HEK293 (cell line): ENCODE data around the gene OR2T2.
"Not testable (repeated sequence)": the region's sequence is repeated elsewhere in the genome, so short reads cannot be mapped to it uniquely, and the experiment has no call there.

Experiments used
- CTCF ChIA-PET: fragments of 350-600 bp; formaldehyde crosslinking; extraction: SDS; loops from one replicate; lab custom pipeline; 2021; ENCODE audit warnings: antibody characterized with exemption; lab: Yijun Ruan, JAX
- POLR2A ChIA-PET: fragments of 300-600 bp; formaldehyde crosslinking; extraction: SDS; loops from one replicate; lab custom pipeline; 2020; ENCODE audit warnings: antibody characterized with exemption, inconsistent platforms; lab: Yijun Ruan, JAX
- H3K27ac ChIP-seq: fragments of 200-500 bp; sonication (Bioruptor generic); 2 replicates; pipeline ENCODE4 v1.5.1; 2014; ENCODE audit warnings: low read depth, low read length, control low read depth, inconsistent platforms; ENCODE audit errors: extremely low read depth
- H3K36me3 ChIP-seq, 2 experiments: fragments of 200-500 bp in 1 of 2; sonication (Bioruptor generic) in 1 of 2; 1 replicate in 1 of 2; 2 replicates in 1 of 2; pipeline ENCODE4 v1.5.1; 2014 to 2017; ENCODE audit warnings: inconsistent platforms in 2 of 2, low read length in 2 of 2; ENCODE audit not compliant: control insufficient read depth in 2 of 2, insufficient read depth in 1 of 2
- H3K4me1 ChIP-seq: fragments of 200-500 bp; sonication (Bioruptor generic); 2 replicates; pipeline ENCODE4 v1.5.1; 2014; ENCODE audit warnings: mild to moderate bottlenecking, low read length, inconsistent platforms; ENCODE audit not compliant: control insufficient read depth, insufficient read depth
- H3K4me3 ChIP-seq: 2 replicates; pipeline ENCODE4 v1.5.1; 2011; ENCODE audit warnings: low read depth, mild to moderate bottlenecking, control low read depth, low read length, moderate library complexity
- H3K9me3 ChIP-seq: fragments of 200-500 bp; sonication (Bioruptor generic); 2 replicates; pipeline ENCODE4 v1.5.1; 2014; ENCODE audit warnings: low read depth, low read length, inconsistent platforms; ENCODE audit not compliant: control insufficient read depth, insufficient read depth

The OR2T2 gene

DNA sequence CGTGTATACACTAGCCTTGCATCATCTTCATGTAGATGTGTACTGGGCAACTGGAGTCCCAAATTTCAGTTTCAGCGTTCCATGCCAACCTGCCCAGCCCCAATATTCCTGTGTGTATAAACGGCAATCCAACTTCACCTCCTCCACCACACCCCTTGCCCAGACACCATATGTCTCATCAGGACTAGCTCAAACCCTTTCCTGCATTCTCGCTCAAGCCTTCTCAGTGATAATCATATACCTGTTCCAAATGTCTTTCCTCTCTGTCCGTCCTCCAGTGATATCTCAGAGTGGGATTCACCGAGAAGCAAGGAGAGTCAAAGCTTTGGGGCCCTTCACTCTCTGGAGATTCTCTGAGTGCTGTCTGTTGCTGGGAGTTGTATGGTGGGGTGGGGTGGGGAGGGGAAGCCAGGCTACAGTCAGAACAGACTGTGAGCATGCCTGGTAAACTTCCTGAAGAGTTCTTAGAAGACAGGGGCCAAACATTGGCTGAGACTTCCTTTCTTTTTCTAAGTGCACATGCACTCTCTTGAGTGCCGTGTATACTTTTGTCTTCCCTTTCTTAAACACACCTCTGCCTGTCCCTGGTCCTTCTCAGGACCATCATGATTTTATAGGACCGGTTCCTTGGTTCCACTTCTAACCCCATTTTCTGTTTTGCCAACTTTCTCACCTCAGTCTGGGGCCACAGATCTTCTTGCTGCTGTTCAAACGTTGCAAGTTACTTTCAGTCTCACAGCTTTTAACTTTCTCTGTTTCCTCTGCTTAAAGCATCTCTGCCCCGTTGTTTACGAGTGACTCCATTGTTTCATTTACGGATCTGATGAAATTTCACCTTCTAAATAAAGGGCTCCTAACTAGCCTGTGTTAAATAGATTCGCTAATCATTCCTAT, 36.5 kb downstream of the OR2T2 start:
- H3K4me3 ChIP-seq, CTCF ChIA-PET, H3K36me3 ChIP-seq, H3K9me3 ChIP-seq, POLR2A ChIA-PET, H3K4me1 ChIP-seq, H3K27ac ChIP-seq: not testable (repeated sequence)

DNA sequence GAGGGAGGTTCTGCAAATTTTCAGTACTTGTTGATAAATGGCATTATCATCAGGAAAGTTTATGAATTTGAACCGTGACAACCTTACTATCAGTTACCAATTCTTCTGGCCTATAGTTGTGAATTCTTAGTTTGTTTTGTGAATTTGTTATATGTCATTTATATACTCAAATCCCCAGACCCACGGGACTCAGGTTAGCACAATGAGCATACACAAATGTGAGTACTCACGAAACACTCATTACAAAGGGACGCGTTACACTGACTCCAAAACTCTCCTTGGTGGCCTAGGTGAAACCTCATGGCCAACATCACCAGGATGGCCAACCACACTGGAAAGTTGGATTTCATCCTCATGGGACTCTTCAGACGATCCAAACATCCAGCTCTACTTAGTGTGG, 42.9 kb downstream of the OR2T2 start, which contains the start of gene OR2T5:
Gene OR2T5 (plus strand): TSS at position 301 of the 400 bp plus-strand sequence. CDS start 0 bp downstream, at position 301.
- CTCF ChIA-PET, H3K4me3 ChIP-seq, POLR2A ChIA-PET, H3K36me3 ChIP-seq, H3K4me1 ChIP-seq, H3K9me3 ChIP-seq, H3K27ac ChIP-seq: not testable (repeated sequence)

DNA sequence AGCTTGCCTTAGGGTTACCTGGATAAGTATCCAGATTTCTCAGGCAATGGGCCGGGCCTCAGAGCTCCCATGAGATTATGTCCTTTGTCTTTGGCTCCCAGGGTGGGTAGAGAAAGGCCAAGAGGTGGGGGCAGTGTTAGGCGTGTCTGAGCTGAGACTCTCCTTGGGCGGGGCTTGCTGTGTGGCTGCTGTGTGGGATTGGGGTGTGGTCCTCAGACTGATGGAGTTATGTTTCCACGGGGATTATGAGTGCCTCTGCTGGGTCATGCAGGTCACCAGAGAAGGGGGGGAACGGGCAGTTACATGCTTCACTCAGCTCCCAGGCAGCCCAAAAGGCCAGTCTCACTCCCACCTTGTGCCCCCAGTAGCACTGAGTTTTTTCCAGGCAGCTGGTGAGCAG, 51.2 kb downstream of the OR2T2 start:
- H3K4me1 ChIP-seq, H3K27ac ChIP-seq, H3K36me3 ChIP-seq, H3K4me3 ChIP-seq, H3K9me3 ChIP-seq, POLR2A ChIA-PET, CTCF ChIA-PET: not testable (repeated sequence)

DNA sequence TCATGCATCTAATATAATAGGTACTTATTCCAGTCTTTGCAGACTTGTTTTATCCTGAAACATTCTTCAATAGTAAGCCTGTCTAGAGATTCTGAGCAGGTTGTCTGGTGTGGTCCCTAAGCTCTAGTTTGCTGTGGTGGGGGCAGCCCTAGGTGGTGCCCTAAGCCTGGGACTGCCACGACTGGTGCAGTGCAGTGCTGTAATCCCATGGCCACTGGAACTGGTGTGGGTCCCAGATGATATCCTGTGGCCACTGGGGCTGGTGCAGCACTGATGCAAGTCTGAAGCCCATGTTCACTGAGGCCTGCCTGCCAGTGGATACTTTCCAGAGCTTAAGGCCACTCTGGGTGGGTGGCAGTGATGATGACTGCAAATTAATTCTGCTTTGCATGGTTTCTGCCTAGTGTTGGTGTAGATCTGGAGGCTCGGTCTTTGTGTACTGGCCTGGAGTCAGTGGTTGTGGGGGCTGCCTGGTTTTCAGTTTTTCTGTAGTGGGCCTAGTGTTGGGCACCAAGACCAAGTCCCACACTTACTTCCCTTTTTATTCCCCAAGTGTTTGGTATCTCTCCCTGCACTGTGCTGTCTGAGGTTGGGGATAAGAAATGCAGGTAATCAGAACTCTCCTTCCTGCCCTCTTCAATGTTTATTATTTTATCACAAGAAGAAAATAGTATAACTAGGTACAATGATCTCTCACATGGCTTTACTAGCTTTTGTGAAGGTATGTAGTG, 55.0 kb downstream of the OR2T2 start:
- POLR2A ChIA-PET, CTCF ChIA-PET, H3K9me3 ChIP-seq, H3K27ac ChIP-seq, H3K36me3 ChIP-seq, H3K4me1 ChIP-seq, H3K4me3 ChIP-seq: not testable (repeated sequence)
